Breast epithelium (tissue), 3 donors: ENCODE results near the gene BRF1.

Experiments used
- POLR2AphosphoS5 ChIP-seq, 3 donors: sonication (generic); formaldehyde crosslinking; IDR thresholded peaks; one replicate each; pipeline ENCODE4 v1.6.1; 2017; ENCODE audit warnings: antibody characterized with exemption in 3 of 3
- TF ChIP-seq, protein P1 (sequence below), 3 donors: fragments of 450-650 bp; IDR thresholded peaks; one replicate each; pipeline ENCODE4 v1.5.1; 2016 to 2017; ENCODE audit warnings: antibody characterized with exemption in 3 of 3, mild to moderate bottlenecking in 3 of 3, moderate library complexity in 3 of 3

GRCh38 chr14:105178069-105178867, 122.5 kb downstream of the BRF1 start:
- TF ChIP-seq, protein P1, sequence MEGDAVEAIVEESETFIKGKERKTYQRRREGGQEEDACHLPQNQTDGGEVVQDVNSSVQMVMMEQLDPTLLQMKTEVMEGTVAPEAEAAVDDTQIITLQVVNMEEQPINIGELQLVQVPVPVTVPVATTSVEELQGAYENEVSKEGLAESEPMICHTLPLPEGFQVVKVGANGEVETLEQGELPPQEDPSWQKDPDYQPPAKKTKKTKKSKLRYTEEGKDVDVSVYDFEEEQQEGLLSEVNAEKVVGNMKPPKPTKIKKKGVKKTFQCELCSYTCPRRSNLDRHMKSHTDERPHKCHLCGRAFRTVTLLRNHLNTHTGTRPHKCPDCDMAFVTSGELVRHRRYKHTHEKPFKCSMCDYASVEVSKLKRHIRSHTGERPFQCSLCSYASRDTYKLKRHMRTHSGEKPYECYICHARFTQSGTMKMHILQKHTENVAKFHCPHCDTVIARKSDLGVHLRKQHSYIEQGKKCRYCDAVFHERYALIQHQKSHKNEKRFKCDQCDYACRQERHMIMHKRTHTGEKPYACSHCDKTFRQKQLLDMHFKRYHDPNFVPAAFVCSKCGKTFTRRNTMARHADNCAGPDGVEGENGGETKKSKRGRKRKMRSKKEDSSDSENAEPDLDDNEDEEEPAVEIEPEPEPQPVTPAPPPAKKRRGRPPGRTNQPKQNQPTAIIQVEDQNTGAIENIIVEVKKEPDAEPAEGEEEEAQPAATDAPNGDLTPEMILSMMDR (IDR thresholded peaks at IDR 0.05): no peak
- TF ChIP-seq POLR2AphosphoS5 (IDR thresholded peaks at IDR 0.05): no peak
